HL-60 (cell line): ENCODE measurements around the gene EIF4B. TPM values are rescaled to one million over a fixed set of nuclear protein-coding genes. Genes with fewer than 3 reads are reported as not detected.

ENCODE experiments used
- DNase-seq, 2 experiments: peaks; one replicate each; pipeline ENCODE4 v3.0.0-alpha.2; 2010 to 2020; ENCODE audit warnings: low read depth in 1 of 2, low spot score in 1 of 2
- H3K27ac ChIP-seq: fragments of 250-450 bp; sonication (Bioruptor Pico); replicated peaks from 2 replicates; pipeline ENCODE4 v1.5.1; 2020; ENCODE audit warnings: mild to moderate bottlenecking, moderate library complexity
- H3K27me3 ChIP-seq: fragments of 250-450 bp; sonication (Bioruptor Pico); 2 replicates; pipeline ENCODE4 v1.5.1; 2021; ENCODE audit warnings: mild to moderate bottlenecking, moderate library complexity; ENCODE audit not compliant: insufficient read depth, poor library complexity, severe bottlenecking
- H3K4me3 ChIP-seq: replicated peaks from 2 replicates; pipeline ENCODE4 v1.5.1; 2011; ENCODE audit warnings: mild to moderate bottlenecking, control low read depth, low read length; ENCODE audit not compliant: insufficient read depth
- GABPA ChIP-seq: IDR thresholded peaks from 2 replicates; pipeline ENCODE4 v1.6.1; 2012; ENCODE audit warnings: low read depth
- POLR2AphosphoS5 ChIP-seq: IDR thresholded peaks from 2 replicates; pipeline ENCODE4 v1.6.1; 2012; ENCODE audit warnings: low read depth
- REST ChIP-seq: IDR thresholded peaks from 2 replicates; pipeline ENCODE4 v1.6.1; 2012; ENCODE audit warnings: low read depth; ENCODE audit not compliant: insufficient replicate concordance
- SPI1 ChIP-seq: IDR thresholded peaks from 2 replicates; pipeline ENCODE4 v1.6.1; 2012; ENCODE audit warnings: low read depth, mild to moderate bottlenecking, borderline replicate concordance
- microRNA-seq: library from miRNA; unstranded; fragments of <30 nt; microRNA quantifications from one replicate; pipeline ENCODE4, GENCODE V29; 2018
- TF ChIP-seq, protein P1 (sequence below): IDR thresholded peaks from one replicate; pipeline ENCODE4 v1.5.1; 2011; ENCODE audit warnings: low read length, control low read depth, inconsistent platforms; ENCODE audit not compliant: insufficient read depth

EIF4B gene

DNA sequence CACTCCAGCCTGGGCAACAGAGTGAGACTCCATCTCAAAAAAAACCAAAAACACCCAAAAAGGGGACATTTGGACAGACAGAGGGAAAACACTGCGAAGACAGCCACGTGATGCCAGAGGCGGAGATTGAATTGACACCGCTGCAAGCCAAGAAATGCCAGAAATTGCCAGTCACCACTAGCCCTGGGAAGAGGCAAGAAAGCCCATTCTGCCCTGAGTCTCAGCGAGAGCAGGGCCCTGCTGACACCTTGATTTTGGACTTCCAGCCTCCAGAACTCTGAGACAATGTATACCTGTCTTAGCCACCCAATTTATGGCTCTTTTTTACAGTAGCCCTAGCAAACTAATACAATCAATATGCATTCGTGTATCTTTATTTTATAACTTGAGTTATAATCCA, 83.8 kb downstream of the EIF4B start:
- Histone ChIP-seq H3K4me3 (no peak overlapping the region), H3K27ac (no peak overlapping the region), H3K27me3 (no peaks in the 10 kb centered on the region)
- TF ChIP-seq POLR2AphosphoS5 (no peak), REST (no peak), GABPA (no peak), SPI1 (no peak)
- TF ChIP-seq, protein P1, sequence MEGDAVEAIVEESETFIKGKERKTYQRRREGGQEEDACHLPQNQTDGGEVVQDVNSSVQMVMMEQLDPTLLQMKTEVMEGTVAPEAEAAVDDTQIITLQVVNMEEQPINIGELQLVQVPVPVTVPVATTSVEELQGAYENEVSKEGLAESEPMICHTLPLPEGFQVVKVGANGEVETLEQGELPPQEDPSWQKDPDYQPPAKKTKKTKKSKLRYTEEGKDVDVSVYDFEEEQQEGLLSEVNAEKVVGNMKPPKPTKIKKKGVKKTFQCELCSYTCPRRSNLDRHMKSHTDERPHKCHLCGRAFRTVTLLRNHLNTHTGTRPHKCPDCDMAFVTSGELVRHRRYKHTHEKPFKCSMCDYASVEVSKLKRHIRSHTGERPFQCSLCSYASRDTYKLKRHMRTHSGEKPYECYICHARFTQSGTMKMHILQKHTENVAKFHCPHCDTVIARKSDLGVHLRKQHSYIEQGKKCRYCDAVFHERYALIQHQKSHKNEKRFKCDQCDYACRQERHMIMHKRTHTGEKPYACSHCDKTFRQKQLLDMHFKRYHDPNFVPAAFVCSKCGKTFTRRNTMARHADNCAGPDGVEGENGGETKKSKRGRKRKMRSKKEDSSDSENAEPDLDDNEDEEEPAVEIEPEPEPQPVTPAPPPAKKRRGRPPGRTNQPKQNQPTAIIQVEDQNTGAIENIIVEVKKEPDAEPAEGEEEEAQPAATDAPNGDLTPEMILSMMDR = no peak
- no peak for DNase-seq

DNA sequence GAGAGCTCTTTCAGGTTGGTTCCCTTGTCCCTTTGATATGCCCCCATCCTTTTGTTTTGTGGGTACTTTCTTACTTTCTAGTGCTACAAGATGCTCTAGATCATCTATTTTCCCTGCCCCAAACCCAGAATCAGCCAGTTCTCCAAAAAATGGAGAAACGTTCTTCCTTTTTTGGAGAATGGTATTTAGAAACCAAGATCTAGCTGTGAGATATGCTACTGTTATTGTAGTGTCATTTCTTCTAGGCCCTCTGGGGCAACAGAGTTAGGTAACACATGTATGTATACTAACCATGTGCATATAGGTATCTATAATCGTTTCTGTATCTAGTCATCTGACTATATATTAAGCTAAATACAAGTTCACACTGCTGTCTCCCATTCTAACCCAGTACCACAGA, 84.3 kb downstream of the EIF4B start:
- DNase-seq = no peak
- TF ChIP-seq POLR2AphosphoS5 = no peak
- TF ChIP-seq, protein P1 = no peak
- TF ChIP-seq SPI1 = no peak
- TF ChIP-seq GABPA = no peak
- no peak for TF ChIP-seq REST
- no peak overlapping the region for H3K27ac ChIP-seq
- H3K27me3 ChIP-seq = no peaks in the 10 kb centered on the region
- no peak overlapping the region for H3K4me3 ChIP-seq

- TF ChIP-seq SPI1 (no peak), REST (no peak), POLR2AphosphoS5 (no peak), GABPA (no peak)
- TF ChIP-seq, protein P1 = no peak
- Histone ChIP-seq H3K27ac (no peak overlapping the region), H3K27me3 (no peaks in the 10 kb centered on the region), H3K4me3 (no peak overlapping the region)
- DNase-seq = no peak
Measured at GRCh38 chr12:53091756-53092155, 85.5 kb downstream of the EIF4B start.

Small RNA genes lying within 50 kb of the gene (microRNA-seq; reads per million reads assigned to microRNA genes)
- gene MIR6757 = not detected
